Glomerular visceral epithelial cell (primary cell): ENCODE measurements around the gene FHIT.

Experiments
- DNase-seq: peaks from one replicate; pipeline ENCODE4 v3.0.0-alpha.2; 2016; ENCODE audit errors: extremely low spot score

The FHIT gene

DNA sequence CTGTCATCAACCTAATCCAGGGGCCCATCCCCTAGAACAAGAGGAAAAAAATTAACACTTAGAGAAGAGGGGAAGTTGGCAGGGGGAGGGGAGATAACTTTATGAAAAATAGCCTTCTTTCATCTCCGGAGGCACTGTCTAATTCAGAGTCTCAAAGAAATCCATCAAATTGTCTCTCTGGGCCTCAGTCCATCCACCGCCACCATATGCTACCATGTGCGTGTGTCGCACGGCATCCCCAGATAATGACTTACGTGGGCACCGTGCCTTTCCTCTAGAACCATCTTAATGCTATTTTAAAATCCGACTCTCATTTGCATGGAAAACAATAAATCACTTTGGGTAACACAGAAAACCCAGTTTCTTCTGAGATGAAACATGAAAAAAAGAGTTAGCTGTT lies 619.7 kb downstream of the FHIT start:
- no peak for DNase-seq

GRCh38 chr3:60630953-60631352 lies 620.3 kb downstream of the FHIT start:
- no peak for DNase-seq

GRCh38 chr3:60629816-60630215 lies 621.4 kb downstream of the FHIT start:
- no peak for DNase-seq

DNA sequence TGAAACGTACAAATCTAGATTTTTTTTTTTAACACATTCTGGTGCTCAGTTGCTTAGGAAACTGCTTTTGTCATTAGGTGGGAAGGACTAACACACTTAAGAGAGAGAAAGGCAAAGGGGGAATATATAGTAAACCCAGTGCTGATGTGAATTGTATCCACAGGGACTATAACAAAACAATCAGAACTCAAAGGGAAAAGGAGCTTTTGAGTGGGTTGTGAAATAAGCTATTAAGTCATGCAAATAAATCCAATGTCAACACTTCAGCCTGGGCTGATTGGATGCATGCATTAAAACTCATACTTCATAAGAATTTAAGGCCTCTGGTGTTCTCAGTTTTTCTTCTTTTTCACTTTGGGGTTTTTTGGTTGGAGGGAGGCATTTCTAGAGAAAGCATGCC lies 628.9 kb downstream of the FHIT start:
- no peak for DNase-seq

- DNase-seq: no peak
Measured at GRCh38 chr3:60617188-60617587, 634.1 kb downstream of the FHIT start.

DNA sequence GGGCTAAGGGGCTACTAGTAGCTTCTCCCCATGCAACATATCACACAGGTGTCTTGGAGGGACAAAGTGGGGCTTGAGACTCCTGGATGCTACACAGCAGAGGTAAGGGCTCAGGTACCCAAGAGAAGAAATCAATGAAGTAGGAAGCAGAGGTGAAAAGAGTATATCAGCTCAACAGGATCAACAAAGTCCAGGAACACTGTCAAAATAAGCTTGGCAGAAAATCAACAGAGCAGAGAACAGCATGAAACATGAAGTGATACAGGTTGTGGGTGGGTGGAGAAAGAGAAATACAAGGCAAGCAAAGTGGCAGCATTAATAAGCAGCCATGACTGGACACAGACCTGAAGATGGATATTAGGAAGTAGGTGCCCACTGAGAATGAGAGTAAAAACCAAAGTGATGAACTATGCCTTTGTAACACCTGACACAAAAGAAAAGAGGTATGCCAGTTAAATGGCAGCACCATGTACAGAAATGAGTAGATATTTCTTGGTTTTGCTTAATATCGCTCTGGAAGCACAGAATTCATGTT lies 637.4 kb downstream of the FHIT start:
- no peak for DNase-seq

- DNase-seq: no peak
Measured at GRCh38 chr3:60610441-60611112, 640.7 kb downstream of the FHIT start.

DNA sequence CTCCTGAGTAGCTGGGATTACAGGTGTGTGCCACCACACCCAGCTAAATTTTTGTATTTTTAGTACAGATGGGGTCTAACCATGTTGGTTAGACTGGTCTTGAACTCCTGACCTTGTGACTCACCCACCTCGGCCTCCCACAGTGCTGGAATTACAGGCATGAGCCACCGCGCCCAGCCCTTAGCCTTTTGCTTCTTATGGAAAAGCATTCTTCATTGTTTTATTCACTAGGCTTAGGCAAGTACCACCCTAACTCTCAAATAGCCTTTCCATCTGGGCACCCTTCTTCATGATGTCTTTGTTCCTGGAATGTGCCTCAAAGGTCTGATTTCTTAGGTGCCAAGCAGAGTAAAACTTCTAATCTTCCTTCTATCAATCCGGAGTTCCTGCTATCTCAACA lies 641.8 kb downstream of the FHIT start:
- peak; percentile 1 for DNase-seq

- DNase-seq: no peak
Measured at GRCh38 chr3:60603860-60604259, 647.4 kb downstream of the FHIT start.

GRCh38 chr3:60600848-60601247 lies 650.4 kb downstream of the FHIT start:
- no peak for DNase-seq

DNA sequence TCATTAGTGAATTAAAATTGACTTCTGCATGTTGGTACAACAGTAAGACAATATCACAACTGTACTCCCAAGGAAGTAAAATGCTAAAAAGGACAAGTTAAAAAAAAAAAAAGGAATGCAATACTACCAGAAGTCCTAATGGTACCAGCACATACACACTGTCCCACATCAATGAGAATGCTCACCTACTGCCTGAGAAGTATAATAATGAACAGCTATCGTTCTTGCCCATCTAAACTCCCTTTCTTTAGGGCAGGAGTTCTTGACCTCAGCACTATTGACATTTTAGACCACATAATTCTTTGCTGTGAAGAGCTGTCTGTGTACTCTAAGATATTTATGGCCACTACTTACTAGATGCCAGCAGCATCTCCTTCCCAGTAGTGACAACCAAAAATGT lies 651.7 kb downstream of the FHIT start:
- DNase-seq: no peak

DNA sequence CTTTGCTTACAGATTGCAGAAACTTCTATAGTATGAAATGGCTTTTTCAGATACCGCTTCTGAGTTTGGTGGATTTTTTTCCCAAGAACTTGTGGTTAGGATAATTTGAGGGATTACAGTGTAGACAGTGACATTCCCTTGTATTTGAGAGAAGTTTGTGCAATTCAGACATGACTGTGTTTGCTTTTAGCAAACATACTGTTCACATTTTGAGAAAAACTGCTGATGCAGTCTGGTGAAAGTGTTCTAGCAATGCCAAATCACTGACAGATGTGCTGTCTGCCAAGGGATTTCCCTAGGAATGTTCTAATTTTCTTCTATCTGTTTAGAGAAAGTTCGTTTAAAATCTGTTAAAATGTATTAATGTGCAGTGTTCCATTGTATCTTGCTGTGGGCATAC lies 652.6 kb downstream of the FHIT start:
- DNase-seq: no peak

DNA sequence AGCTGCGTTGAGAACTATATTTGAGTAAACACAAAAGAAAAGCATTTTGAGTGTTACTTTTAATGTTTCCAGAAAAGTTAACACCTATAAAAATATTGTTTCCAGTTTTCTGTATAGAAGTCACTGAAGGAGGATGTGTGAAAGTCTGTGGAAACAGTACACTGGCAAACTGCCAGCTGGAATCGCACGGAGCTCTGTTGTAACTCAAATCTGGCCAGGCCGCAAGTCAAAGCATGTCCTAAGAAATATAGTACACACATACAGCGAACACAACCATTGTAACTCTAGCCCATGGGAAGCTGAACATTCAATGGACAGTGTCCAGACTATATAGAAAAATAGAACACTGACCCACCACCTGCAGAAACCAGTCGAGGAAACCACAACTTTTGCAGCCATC lies 657.2 kb downstream of the FHIT start:
- DNase-seq: no peak

DNA sequence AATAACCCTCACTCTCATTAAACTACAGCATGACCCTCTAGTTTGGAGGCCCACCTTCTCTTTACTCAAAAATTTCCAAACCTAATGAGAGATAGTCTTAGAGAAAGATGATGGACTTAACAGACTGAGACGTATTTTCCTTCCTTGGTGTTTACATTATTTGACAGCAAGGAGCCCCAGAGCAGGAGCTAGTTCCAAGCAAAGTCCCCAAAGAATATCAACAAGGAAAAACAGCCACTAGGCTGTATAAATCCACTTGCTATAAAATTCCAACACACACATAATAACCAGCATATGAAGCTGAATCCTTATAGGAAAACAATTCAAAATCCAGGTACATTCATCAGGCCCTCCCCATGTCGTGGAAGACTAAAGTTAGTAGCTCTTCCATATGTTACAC lies 660.0 kb downstream of the FHIT start:
- no peak for DNase-seq

DNA sequence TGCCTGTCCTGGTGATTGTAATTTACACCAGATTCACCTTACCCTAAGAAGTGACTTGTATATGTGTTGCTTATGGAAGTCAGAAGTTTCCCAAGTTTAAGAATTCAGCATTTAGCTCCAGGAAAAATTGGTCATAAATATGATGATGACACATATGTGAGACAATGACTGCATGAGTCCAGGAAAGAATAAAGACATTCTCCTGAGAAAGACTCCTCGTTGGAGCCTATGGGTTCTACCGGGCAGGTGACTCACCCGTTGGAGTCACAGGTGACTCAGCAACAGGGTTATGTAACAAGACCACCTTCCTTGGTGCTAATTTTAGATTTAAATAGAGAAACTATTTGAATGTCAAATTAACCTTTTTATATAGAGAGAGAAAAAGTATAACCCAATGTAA lies 662.4 kb downstream of the FHIT start:
- DNase-seq: peak; percentile 4

GRCh38 chr3:60585918-60586317 lies 665.3 kb downstream of the FHIT start:
- DNase-seq: no peak

DNA sequence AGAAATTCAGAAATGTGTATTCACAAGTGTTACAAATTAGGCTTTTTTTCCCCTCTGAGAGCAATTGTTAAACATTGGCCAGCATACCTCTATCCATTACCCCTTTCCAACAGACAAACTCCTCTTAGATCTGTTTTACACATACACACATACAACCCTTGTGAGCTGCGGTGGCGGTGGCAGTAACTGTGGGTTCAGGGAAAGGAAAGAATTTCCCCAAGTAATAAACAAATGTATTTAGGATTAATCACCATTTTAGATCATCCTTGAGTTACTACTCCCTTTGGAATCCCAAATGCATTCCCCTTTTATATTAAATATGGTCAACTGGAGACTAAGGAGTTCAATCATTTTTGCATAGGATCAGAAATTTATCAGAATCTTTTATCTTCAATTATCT lies 667.0 kb downstream of the FHIT start:
- DNase-seq: no peak

DNA sequence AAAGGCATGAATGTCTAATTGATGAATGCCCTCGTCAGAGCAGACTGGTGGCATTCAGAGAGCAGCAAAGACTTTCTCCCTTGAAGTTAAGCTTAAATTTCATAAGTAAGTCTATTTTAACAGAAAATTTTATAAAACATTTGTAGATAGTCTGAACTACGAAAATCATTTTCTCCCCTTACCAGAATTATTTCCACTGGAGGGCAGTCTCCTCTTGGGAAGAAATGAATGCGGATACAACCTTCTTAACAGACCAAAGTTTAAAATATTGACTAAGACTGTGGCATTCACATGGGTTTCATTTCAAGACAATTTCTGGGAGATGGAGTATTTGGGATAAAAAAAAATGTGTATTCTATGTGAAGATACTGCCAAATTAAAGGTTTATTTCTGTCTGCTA lies 669.0 kb downstream of the FHIT start:
- no peak for DNase-seq

- no peak for DNase-seq
Measured at GRCh38 chr3:60580809-60581208, 670.4 kb downstream of the FHIT start.

GRCh38 chr3:60579734-60580133 lies 671.5 kb downstream of the FHIT start:
- peak; percentile 30 for DNase-seq

DNA sequence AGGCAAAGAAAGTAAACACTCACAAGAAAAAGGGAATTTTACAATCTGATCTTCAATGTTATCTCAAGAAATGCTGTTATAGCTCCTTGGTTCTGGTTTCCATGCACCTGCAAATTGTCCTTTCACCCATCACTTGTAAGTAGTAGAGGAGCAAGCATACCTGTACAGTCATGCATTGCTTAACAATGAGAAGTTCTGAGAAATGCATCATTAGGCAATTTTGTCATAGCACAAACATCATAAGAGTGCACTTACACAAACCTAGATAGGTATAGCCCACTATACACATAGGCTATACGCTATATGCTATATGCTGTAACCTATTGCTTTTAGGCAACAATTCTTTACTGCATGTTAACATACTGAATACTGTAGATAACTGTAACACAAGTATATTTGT lies 672.3 kb downstream of the FHIT start:
- no peak for DNase-seq

GRCh38 chr3:60577601-60578000 lies 673.7 kb downstream of the FHIT start:
- DNase-seq: no peak

- no peak for DNase-seq
Measured at GRCh38 chr3:60575718-60576272, 675.5 kb downstream of the FHIT start.
